HepG2 (cell line): ENCODE results near the gene GJD3. TPM values are rescaled to one million over a fixed set of nuclear protein-coding genes. Genes with fewer than 3 reads are reported as not detected.

ENCODE experiments used
- AGO1 ChIP-seq: fragments of 200-400 bp; formaldehyde crosslinking; IDR thresholded peaks from 2 replicates; pipeline ENCODE4 v1.6.1; 2017; ENCODE audit warnings: mild to moderate bottlenecking, low read depth, low read length, moderate library complexity; ENCODE audit not compliant: poor library complexity, severe bottlenecking
- AHR ChIP-seq: IDR thresholded peaks from 2 replicates; pipeline ENCODE4 v1.6.1; 2018; ENCODE audit warnings: missing genetic modification reagents, missing compliant biosample characterization
- CC2D1A ChIP-seq: sonication (generic); formaldehyde crosslinking; IDR thresholded peaks from 2 replicates; pipeline ENCODE4 v1.8.1; 2023; ENCODE audit warnings: mild to moderate bottlenecking, missing genetic modification reagents
- FOXK2 ChIP-seq: fragments of 450-650 bp; IDR thresholded peaks from 2 replicates; pipeline ENCODE4 v1.6.1; 2016
- HMGA1 ChIP-seq: sonication (generic); formaldehyde crosslinking; conservative IDR thresholded peaks from 2 replicates; pipeline ENCODE4 v1.4.0; 2020; ENCODE audit warnings: missing genetic modification reagents
- HNF4A ChIP-seq: sonication (generic); formaldehyde crosslinking; IDR thresholded peaks from 2 replicates; pipeline ENCODE4 v1.4.0; 2020; ENCODE audit warnings: missing genetic modification reagents
- ISL2 ChIP-seq: sonication (generic); formaldehyde crosslinking; IDR thresholded peaks from 2 replicates; pipeline ENCODE4 v1.5.0; 2020; ENCODE audit warnings: missing genetic modification reagents
- KLF12 ChIP-seq: sonication (generic); formaldehyde crosslinking; IDR thresholded peaks from 2 replicates; pipeline ENCODE4 v1.4.0; 2020; ENCODE audit warnings: missing genetic modification reagents, borderline replicate concordance
- MXD4 ChIP-seq: IDR thresholded peaks from 2 replicates; pipeline ENCODE4 v1.6.1; 2016; ENCODE audit warnings: mild to moderate bottlenecking, missing biosample characterization, missing genetic modification reagents
- MYNN ChIP-seq: sonication (generic); formaldehyde crosslinking; IDR thresholded peaks from 2 replicates; pipeline ENCODE4 v1.4.0; 2020; ENCODE audit warnings: mild to moderate bottlenecking, low read depth, missing genetic modification reagents
- MZF1 ChIP-seq: sonication (generic); formaldehyde crosslinking; IDR thresholded peaks from 2 replicates; pipeline ENCODE4 v1.8.1; 2023; ENCODE audit warnings: mild to moderate bottlenecking, missing genetic modification reagents, borderline replicate concordance
- PATZ1 ChIP-seq: sonication (generic); formaldehyde crosslinking; IDR thresholded peaks from 2 replicates; pipeline ENCODE4 v1.4.0; 2020; ENCODE audit warnings: missing genetic modification reagents
- PLRG1 ChIP-seq: fragments of 450-650 bp; conservative IDR thresholded peaks from 2 replicates; pipeline ENCODE4 v1.6.1; 2016
- RFX5 ChIP-seq: IDR thresholded peaks from 2 replicates; pipeline ENCODE4 v1.6.1; 2011; ENCODE audit warnings: low read depth, low read length, improper control_type of control experiment
- SOX5 ChIP-seq: IDR thresholded peaks from 2 replicates; pipeline ENCODE4 v1.6.1; 2016; ENCODE audit warnings: borderline replicate concordance
- TAF1 ChIP-seq: sonication (generic); formaldehyde crosslinking; IDR thresholded peaks from 2 replicates; pipeline ENCODE4 v1.4.0; 2020; ENCODE audit warnings: missing genetic modification reagents
- TEF ChIP-seq: sonication (generic); formaldehyde crosslinking; IDR thresholded peaks from 2 replicates; pipeline ENCODE4 v1.5.0; 2020; ENCODE audit warnings: missing genetic modification reagents
- TSC22D2 ChIP-seq: sonication (generic); formaldehyde crosslinking; IDR thresholded peaks from 2 replicates; pipeline ENCODE4 v1.5.1; 2020; ENCODE audit warnings: missing genetic modification reagents, mild to moderate bottlenecking, borderline replicate concordance
- ZMAT3 ChIP-seq: sonication (generic); formaldehyde crosslinking; conservative IDR thresholded peaks from 2 replicates; pipeline ENCODE4 v1.7.0; 2021; ENCODE audit warnings: missing genetic modification reagents
- ZNF10 ChIP-seq: sonication (generic); formaldehyde crosslinking; IDR thresholded peaks from 2 replicates; pipeline ENCODE4 v1.4.0; 2020; ENCODE audit warnings: mild to moderate bottlenecking, low read depth, missing genetic modification reagents, borderline replicate concordance
- ZNF124 ChIP-seq: sonication (generic); formaldehyde crosslinking; IDR thresholded peaks from 2 replicates; pipeline ENCODE4 v1.4.0; 2020; ENCODE audit warnings: missing genetic modification reagents
- ZNF276 ChIP-seq: sonication (generic); formaldehyde crosslinking; IDR thresholded peaks from 2 replicates; pipeline ENCODE4 v1.4.0; 2020; ENCODE audit warnings: mild to moderate bottlenecking, low read depth, missing genetic modification reagents
- ZNF33A ChIP-seq: sonication (generic); formaldehyde crosslinking; IDR thresholded peaks from 2 replicates; pipeline ENCODE4 v1.5.1; 2020; ENCODE audit warnings: missing genetic modification reagents, mild to moderate bottlenecking, moderate library complexity, borderline replicate concordance
- ZNF431 ChIP-seq: sonication (generic); formaldehyde crosslinking; IDR thresholded peaks from 2 replicates; pipeline ENCODE4 v1.9.0; 2022; ENCODE audit warnings: missing genetic modification reagents, low read depth, mild to moderate bottlenecking, borderline replicate concordance
- ZNF577 ChIP-seq: sonication (generic); formaldehyde crosslinking; IDR thresholded peaks from 2 replicates; pipeline ENCODE4 v1.4.0; 2020; ENCODE audit warnings: mild to moderate bottlenecking, low read depth, missing genetic modification reagents, borderline replicate concordance
- ZNF678 ChIP-seq: sonication (generic); formaldehyde crosslinking; IDR thresholded peaks from 2 replicates; pipeline ENCODE4 v1.4.0; 2020; ENCODE audit warnings: mild to moderate bottlenecking, missing genetic modification reagents
- ZNF83 ChIP-seq: sonication (generic); formaldehyde crosslinking; IDR thresholded peaks from 2 replicates; pipeline ENCODE4 v1.4.0; 2020; ENCODE audit warnings: missing genetic modification reagents, mild to moderate bottlenecking, borderline replicate concordance
- polyA plus RNA-seq, 8 experiments: library from polyadenylated mRNA; depleted of rRNA in 3 of 8; stranded (reverse) in 7 of 8; unstranded in 1 of 8; fragments of >200 nt; fragmentation: Illumina TruSeq in 4 of 8; extraction: Trizol in 4 of 8; gene quantifications; 2 replicates each; pipeline versions ENCODE4 v1.2.1 to v1.2.3, GENCODE V29; 2011 to 2016; ENCODE audit warnings: low read depth in 4 of 8, missing spikeins in 1 of 8, mixed read lengths in 1 of 8; ENCODE audit not compliant: insufficient read depth in 1 of 8
- total RNA-seq, 5 experiments: library from RNA; depleted of rRNA; stranded (reverse); fragments of >200 nt; fragmentation: Illumina TruSeq; extraction: Trizol; gene quantifications; 2 replicates each; pipeline ENCODE4 v1.2.3, GENCODE V29; 2016; ENCODE audit warnings: low read depth in 1 of 5

GJD3 gene
- total and polyA plus RNA-seq, 2 of the 13 experiments (the other 11 are each of a cell fraction or from before 2014, with no cell fraction given) = not detected

GRCh38 chr17:40340880-40341807 lies 23.4 kb downstream of the GJD3 start (continued):
- TF ChIP-seq AGO1 (no peak), KLF12 (peak; percentile 63; the same call in 1 of the 2 replicates), ZNF276 (peak; percentile 26; the same call in 1 of the 2 replicates), TEF (no peak), CC2D1A (CRISPR knock-in tag) (no peak), HNF4A (CRISPR knock-in tag) (no peak; the same call in 1 of the 2 replicates), PLRG1 (no peak), TSC22D2 (CRISPR knock-in tag) (peak; percentile 39; the same call in 1 of the 2 replicates), SOX5 (CRISPR knock-in tag) (peak; percentile 60; the same call in 1 of the 2 replicates), ZNF83 (CRISPR knock-in tag) (peak; percentile 88; the same call in 1 of the 2 replicates), ZNF431 (CRISPR knock-in tag) (peak; percentile 70; the same call in 1 of the 2 replicates), ZNF33A (CRISPR knock-in tag) (no peak), PATZ1 (CRISPR knock-in tag) (peak; percentile 98), ZNF124 (CRISPR knock-in tag) (no peak), MYNN (CRISPR knock-in tag) (0 out of 2 replicates have a peak, but pooled peaks have one; percentile 34), MZF1 (no peak), HMGA1 (CRISPR knock-in tag) (no peak), AHR (CRISPR knock-in tag) (peak; percentile 89), ZNF10 (CRISPR knock-in tag) (no peak), ZNF678 (CRISPR knock-in tag) (no peak), FOXK2 (no peak), ISL2 (CRISPR knock-in tag) (0 out of 2 replicates have a peak, but pooled peaks have one; percentile 43), MXD4 (CRISPR knock-in tag) (peak; percentile 56; the same call in 1 of the 2 replicates), TAF1 (CRISPR knock-in tag) (peak; percentile 38; the same call in 1 of the 2 replicates), RFX5 (peak; percentile 28; the same call in 1 of the 2 replicates), ZMAT3 (CRISPR knock-in tag) (no peak), ZNF577 (CRISPR knock-in tag) (no peak)
